HG03039 (cell line): ENCODE data around the gene ALCAM.
"Not testable (repeated sequence)": the region's sequence is repeated elsewhere in the genome, so short reads cannot be mapped to it uniquely, and the experiment has no call there.

Experiments used
- ATAC-seq: cut with Tn5 transposase; IDR thresholded peaks from one replicate; pipeline ENCODE4 v1.9.1; 2021; ENCODE audit warnings: mild to moderate bottlenecking, moderate library complexity; ENCODE audit not compliant: unreplicated experiment

The ALCAM gene

GRCh38 chr3:105385819-105386508 lies 19.3 kb downstream of the ALCAM start:
- peak; percentile 67 for ATAC-seq

- no peak for ATAC-seq
Measured at GRCh38 chr3:105387122-105387751, 20.5 kb downstream of the ALCAM start.

- no peak for ATAC-seq
Measured at GRCh38 chr3:105388176-105388575, 21.5 kb downstream of the ALCAM start.

DNA sequence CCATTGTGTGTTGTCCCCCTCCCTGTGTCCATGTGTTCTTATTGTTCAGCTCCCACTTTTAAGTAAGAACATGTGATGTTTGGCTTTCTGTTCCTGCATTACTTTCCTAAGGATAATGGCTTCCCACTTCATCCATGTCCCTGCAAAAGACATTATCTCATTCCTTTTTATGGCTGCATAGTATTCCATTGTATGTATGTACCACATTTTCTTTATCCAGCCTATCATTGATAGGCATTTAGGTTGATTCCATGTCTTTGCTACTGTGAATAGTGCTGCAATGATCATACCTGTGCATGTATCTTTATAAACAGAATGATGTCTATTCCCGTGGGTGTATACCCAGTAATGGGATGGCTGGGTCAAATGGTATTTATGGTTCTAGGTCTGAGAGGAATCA lies 23.1 kb downstream of the ALCAM start:
- not testable (repeated sequence) for ATAC-seq

DNA sequence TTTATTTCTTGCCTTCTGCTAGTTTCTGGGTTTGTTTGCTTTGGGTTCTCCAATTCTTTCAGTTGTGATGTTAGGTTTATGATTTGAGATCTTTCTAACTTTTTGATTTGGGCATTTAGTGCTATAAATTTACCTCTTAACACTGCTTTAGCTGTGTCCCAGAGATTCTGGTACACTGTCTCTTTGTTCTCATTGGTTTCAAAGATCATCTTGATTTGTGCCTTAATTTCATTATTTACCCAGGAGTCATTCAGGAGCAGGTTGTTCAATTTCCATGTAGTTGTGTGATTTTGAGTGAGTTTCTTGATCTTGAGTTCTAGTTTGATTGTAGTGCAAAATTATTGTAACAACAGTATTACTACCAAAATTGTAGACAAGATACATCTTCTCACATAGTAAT lies 25.9 kb downstream of the ALCAM start:
- not testable (repeated sequence) for ATAC-seq

- ATAC-seq: no peak
Measured at GRCh38 chr3:105394177-105394576, 27.5 kb downstream of the ALCAM start.

GRCh38 chr3:105397974-105398373 lies 31.3 kb downstream of the ALCAM start:
- ATAC-seq: peak; percentile 49

GRCh38 chr3:105398437-105398836 lies 31.7 kb downstream of the ALCAM start:
- ATAC-seq: no peak

GRCh38 chr3:105399062-105399461 lies 32.4 kb downstream of the ALCAM start:
- ATAC-seq: no peak

DNA sequence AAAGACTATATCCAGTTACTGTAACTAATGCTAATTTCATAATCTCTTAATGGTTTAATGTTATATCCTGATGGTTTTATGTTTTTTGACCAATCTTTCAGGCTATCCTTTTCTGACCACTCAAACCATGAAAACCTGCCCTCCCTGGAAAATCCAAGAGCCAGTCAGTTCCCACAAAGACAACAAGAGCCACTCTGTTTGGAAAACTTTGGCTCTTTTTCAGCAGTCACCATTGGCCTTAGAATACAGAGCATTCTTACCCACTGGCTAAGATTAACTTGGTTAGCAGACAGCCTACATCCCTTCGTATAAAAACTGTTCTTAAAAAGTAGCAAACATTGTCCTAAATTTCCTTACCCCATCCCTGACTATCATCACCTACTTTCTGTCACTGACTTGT lies 32.9 kb downstream of the ALCAM start:
- no peak for ATAC-seq

DNA sequence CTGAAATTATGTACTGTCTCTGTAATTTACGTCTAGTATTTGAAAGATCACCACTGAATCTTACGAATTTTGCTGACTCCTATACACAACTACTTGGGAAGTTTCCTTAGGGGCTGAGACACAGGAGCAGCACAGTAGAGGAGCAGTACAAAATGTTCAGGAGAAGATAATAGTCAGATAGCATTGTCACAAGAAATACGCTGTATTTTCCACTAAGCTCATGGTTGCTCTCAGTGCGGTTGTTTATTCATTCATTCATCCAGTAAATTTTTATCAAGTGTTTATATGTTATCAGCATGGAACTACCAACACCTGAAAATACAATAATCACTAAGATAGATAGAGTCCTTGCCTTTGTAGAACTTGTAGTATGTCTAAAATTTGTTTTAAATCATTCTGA lies 34.5 kb downstream of the ALCAM start:
- no peak for ATAC-seq

DNA sequence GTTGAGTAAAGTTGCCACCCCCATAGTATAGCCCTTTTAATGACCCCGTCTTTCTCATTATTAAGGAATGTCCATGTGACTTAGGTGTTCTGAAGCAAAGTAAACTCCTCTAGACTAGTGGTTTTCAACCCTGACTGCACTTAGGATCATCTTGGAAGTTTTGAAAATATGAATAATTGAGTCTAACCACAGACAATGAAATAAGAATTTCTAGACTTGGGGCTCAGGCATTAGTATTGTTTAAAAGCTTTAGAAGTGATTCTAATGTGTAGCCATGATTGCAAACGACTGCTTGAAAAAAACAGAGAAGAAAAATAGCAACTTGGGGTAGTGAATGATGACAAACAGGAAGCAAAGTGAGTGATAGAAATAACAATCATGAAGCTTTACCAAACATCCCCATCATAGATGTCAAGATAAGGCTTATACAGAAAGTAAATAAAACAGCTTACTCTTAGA lies 35.0 kb downstream of the ALCAM start:
- no peak for ATAC-seq

DNA sequence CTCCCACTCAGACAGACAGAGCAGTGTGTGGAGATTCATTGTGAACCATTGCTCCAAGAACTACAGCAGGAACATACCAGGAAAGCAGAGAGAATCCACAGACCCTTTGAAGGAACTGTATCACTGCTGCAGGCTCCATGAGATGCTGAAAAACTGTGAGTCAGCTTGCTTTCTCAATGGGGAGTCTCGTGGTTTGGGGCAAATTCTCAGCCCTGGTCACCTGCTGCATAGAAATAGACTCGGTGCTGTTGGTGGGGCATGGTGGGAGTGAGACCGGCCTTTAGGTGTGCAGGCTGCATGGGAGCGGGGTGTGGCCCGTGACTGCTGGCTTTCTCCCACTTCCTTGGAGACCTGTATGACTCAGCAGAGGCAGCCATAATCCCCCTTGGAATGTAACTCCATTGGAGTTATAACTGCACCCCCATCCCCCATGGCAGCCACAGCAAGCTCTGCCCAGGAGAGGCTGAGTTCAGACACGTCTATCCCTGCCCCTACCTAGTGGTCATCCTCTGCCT lies 35.6 kb downstream of the ALCAM start:
- ATAC-seq: no peak

GRCh38 chr3:105403034-105403433 lies 36.3 kb downstream of the ALCAM start:
- not testable (repeated sequence) for ATAC-seq

GRCh38 chr3:105406268-105406667 lies 39.6 kb downstream of the ALCAM start:
- ATAC-seq: no peak

GRCh38 chr3:105409364-105409763 lies 42.7 kb downstream of the ALCAM start:
- no peak for ATAC-seq

DNA sequence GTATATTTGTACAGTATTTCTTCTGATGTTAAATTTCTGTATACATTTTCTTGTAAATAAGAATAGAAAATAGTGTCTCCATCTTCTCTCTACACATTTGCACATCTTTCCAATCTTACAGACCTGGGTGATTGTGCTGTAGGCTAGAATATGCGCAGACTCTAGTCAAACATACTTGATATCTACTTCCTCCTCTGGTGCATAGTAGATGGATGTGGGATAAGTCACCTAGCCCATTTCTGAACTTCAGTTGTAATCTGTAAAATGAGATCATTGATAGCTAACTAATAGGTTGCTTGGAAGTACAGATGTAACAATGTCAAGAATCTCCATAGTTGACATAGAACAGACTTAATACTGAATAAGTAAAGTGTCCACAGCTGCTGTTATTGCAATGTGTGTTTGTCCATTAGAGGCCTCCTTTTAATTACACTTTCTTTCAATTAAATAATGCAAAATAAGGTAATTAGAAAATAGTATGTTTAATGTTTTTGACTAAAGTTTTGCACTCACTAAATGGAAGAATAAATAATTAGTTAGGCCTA lies 46.7 kb downstream of the ALCAM start:
- no peak for ATAC-seq

GRCh38 chr3:105414841-105415240 lies 48.1 kb downstream of the ALCAM start:
- ATAC-seq: no peak

- ATAC-seq: no peak
Measured at GRCh38 chr3:105415951-105416350, 49.2 kb downstream of the ALCAM start.

- ATAC-seq: no peak
Measured at GRCh38 chr3:105417525-105418289, 51.0 kb downstream of the ALCAM start.

- no peak for ATAC-seq
Measured at GRCh38 chr3:105422645-105423044, 55.9 kb downstream of the ALCAM start.
